Lung (tissue), 12 donors: Measurements from ENCODE around the gene PXT1. TPM values are rescaled to one million over a fixed set of nuclear protein-coding genes. Genes with fewer than 3 reads are reported as not detected.

Source experiments
- ATAC-seq: fragments of 200-7000 bp; cut with Tn5 transposase; one replicate; pipeline ENCODE4 v1.9.1; 2020; ENCODE audit warnings: moderate number of reproducible peaks; ENCODE audit not compliant: insufficient read depth, low FRiP score
- DNase-seq, 3 donors: peaks; one replicate each; pipeline ENCODE4 v3.0.0-alpha.2; 2013 to 2017
- H3K27ac ChIP-seq, 2 donors: one replicate each; pipeline ENCODE4 v1.5.1; 2013; ENCODE audit warnings: mild to moderate bottlenecking in 2 of 2, moderate library complexity in 2 of 2, control low read depth in 1 of 2, inconsistent platforms in 1 of 2, low read depth in 1 of 2, low read length in 1 of 2
- H3K27me3 ChIP-seq, 3 donors: one replicate each; pipeline ENCODE4 v1.5.1; 2013; ENCODE audit warnings: low read length in 2 of 3; ENCODE audit not compliant: control insufficient read depth in 3 of 3, insufficient read depth in 3 of 3
- H3K36me3 ChIP-seq, 4 donors: one replicate each; pipeline ENCODE4 v1.5.1; 2013; ENCODE audit warnings: low read length in 4 of 4, mild to moderate bottlenecking in 1 of 4, moderate library complexity in 1 of 4; ENCODE audit not compliant: control insufficient read depth in 4 of 4, insufficient read depth in 4 of 4
- H3K4me1 ChIP-seq, 5 donors: one replicate each; pipeline ENCODE4 v1.5.1; 2013; ENCODE audit warnings: low read length in 5 of 5, mild to moderate bottlenecking in 2 of 5, moderate library complexity in 1 of 5; ENCODE audit not compliant: control insufficient read depth in 5 of 5, insufficient read depth in 5 of 5
- H3K4me3 ChIP-seq: one replicate; pipeline ENCODE4 v1.5.1; 2013; ENCODE audit warnings: mild to moderate bottlenecking, control low read depth, moderate library complexity
- H3K9ac ChIP-seq, 2 donors: one replicate each; pipeline ENCODE4 v1.5.1; 2013; ENCODE audit warnings: low read length in 2 of 2, control low read depth in 1 of 2; ENCODE audit not compliant: insufficient read depth in 1 of 2
- H3K9me3 ChIP-seq, 4 donors: one replicate each; pipeline ENCODE4 v1.5.1; 2013; ENCODE audit warnings: low read length in 3 of 4, mild to moderate bottlenecking in 1 of 4, moderate library complexity in 1 of 4; ENCODE audit not compliant: control insufficient read depth in 4 of 4, insufficient read depth in 3 of 4
- WGBS, 2 donors: extraction: QIAGEN DNeasy Blood & Tissue Kit; methylation state at CpG; one replicate each; pipeline ENCODE4 v1.1.7; 2013; 5-methylcytosine and 5-hydroxymethylcytosine counted together
- polyA plus RNA-seq, 2 donors: library from polyadenylated mRNA; stranded (reverse); fragments of 200-250 nt; gene quantifications; one replicate each; pipeline ENCODE4 v1.2.1, GENCODE V29; 2013
- total RNA-seq, 2 donors: library from RNA; depleted of rRNA in 1 of 2; stranded (reverse); fragments of >200 nt in 1 of 2; gene quantifications; one replicate each; pipeline ENCODE4 v1.2.1, GENCODE V29; 2014 to 2021
- TF ChIP-seq, protein P1 (sequence below): IDR thresholded peaks from 2 replicates; pipeline ENCODE4 v1.5.1; 2012; ENCODE audit warnings: mild to moderate bottlenecking; ENCODE audit errors: control extremely low read depth, extremely low read depth
- donor health status: control.
- donor health status: control.
- donor health status: Bipolar disorder and iron deficiency.
- donor health status: healthy.
- donor health status: DM: yes; HTN: yes; CAD: no.

Gene PXT1
- total and polyA plus RNA-seq, 4 donors: 0.06 to 0.12 TPM; not detected in 2

DNA sequence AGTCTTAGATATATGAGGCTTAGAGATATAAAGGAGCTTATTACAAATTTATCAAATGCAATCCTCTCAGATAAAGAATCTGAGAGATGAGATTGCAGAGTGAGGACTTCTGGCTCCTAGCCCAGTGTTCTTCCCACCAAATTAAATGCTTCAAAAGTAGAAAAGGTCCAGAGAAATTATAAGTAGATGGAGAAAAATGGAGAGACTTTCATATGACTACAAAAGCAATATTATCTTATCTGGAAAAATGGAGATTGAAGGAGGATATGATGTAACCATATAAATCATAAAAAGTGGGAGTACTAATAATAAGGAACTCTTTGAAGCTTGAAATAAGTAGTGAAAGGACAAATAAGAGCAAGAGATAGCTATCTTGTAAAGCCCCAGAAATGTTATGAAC, 3.0 kb upstream of the PXT1 start:
- no peaks in the 10 kb centered on the region for H3K27me3 ChIP-seq
- H3K36me3 ChIP-seq: peaks cover 0 to 4% (median 3%) of the 10 kb centered on the region in 4 donors
- H3K9ac ChIP-seq: no peak overlapping the region
- ATAC-seq (no peak), DNase-seq (peak in 1 of 3 donors; percentile 11)
- peaks cover 0 to 31% (median 7%) of the 10 kb centered on the region in 5 donors for H3K4me1 ChIP-seq
- peaks cover 0 to 2% (median 0%) of the 10 kb centered on the region in 4 donors for H3K9me3 ChIP-seq
- H3K27ac ChIP-seq: no peak overlapping the region
- TF ChIP-seq, protein P1, sequence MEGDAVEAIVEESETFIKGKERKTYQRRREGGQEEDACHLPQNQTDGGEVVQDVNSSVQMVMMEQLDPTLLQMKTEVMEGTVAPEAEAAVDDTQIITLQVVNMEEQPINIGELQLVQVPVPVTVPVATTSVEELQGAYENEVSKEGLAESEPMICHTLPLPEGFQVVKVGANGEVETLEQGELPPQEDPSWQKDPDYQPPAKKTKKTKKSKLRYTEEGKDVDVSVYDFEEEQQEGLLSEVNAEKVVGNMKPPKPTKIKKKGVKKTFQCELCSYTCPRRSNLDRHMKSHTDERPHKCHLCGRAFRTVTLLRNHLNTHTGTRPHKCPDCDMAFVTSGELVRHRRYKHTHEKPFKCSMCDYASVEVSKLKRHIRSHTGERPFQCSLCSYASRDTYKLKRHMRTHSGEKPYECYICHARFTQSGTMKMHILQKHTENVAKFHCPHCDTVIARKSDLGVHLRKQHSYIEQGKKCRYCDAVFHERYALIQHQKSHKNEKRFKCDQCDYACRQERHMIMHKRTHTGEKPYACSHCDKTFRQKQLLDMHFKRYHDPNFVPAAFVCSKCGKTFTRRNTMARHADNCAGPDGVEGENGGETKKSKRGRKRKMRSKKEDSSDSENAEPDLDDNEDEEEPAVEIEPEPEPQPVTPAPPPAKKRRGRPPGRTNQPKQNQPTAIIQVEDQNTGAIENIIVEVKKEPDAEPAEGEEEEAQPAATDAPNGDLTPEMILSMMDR: no peak
- H3K4me3 ChIP-seq: no peak overlapping the region

DNA sequence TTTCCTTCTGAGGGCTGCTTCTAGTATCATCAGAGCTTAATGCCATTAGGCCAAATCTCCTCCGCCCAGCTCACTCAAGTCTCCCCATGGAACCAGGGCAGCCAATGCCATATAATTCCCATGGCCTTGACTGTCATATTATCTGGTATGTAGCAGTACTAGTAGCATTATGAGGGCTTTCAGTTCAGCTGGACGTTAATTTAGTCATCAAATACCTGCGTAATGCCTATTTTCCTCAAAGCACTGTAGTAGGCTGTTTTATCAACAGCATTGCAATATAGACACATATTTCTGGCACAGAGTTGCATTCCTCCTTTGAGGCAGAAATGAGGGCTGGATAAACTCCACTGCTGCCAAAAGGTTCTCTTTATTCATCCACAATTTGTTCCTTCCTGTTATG, 1.8 kb upstream of the PXT1 start:
- H3K9me3 ChIP-seq: peaks cover 0 to 1% (median 0%) of the 10 kb centered on the region in 4 donors
- peaks cover 0 to 31% (median 7%) of the 10 kb centered on the region in 5 donors for H3K4me1 ChIP-seq
- H3K9ac ChIP-seq: peak overlapping the region in 1 of 2 donors; percentile 92
- H3K27ac ChIP-seq: peak overlapping the region; percentile 79 to 96
- H3K27me3 ChIP-seq: no peaks in the 10 kb centered on the region
- H3K36me3 ChIP-seq: peaks cover 0 to 4% (median 3%) of the 10 kb centered on the region in 4 donors
- TF ChIP-seq, protein P1: no peak
- no peak for ATAC-seq
- peak; percentile 22 to 78 (median 71) for DNase-seq
- WGBS, 2 donors: 50 to 74% methylated on average over 3 of the region's 3 CpGs
- peak overlapping the region; percentile 7 for H3K4me3 ChIP-seq

DNA sequence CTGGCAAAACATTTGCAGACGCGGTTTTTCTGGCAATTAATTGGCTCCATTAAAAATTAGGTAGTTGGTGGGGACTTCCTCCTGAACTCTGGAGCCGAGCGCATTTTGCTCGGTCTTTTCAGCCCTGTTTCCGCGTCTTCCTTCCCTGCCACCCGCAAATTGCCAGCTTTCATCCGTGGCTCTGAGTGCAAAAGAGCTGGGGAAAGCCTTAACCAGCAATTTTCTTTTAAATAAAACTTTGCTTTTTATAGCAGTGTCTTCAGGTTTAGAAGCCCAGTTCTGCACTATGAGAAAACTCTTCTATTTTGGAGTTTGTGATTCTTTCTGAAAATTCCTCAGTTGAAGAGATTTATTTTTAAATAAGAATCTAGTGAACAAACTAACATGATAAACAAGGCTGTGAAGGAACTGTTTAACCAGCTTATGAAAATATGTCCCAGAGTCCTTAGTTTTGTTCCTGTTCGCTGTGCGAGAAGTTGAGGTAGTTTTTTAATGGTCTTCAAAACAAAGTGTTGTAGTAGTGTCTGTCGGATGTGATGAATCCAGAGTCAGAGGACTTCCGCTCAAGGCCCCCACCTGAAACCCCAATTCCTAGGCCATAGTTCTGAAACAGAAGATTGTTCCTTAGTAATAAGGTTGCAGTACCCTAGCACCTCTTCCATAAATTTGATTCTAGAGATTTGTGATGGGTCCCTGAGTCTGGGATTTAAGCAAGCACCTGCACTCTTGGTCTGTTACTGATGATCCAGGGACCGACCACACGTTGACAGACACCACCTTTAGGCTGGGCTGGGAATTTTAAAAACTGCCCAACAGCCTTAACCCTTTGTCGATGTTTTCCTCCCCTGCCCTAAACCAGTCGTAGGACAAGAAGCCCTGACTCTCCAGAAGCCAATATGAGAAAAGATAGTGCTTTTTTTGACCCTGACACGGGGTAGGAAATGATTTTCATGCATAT, 1.1 kb upstream of the PXT1 start:
- no peaks in the 10 kb centered on the region for H3K9me3 ChIP-seq
- H3K9ac ChIP-seq: peak overlapping the region; percentile 6 to 92
- H3K27me3 ChIP-seq: no peaks in the 10 kb centered on the region
- peaks cover 0 to 31% (median 7%) of the 10 kb centered on the region in 5 donors for H3K4me1 ChIP-seq
- H3K27ac ChIP-seq: peak overlapping the region; percentile 96 to 99
- H3K36me3 ChIP-seq: peaks cover 0 to 4% (median 0%) of the 10 kb centered on the region in 4 donors
- TF ChIP-seq, protein P1: no peak
- ATAC-seq (no peak), DNase-seq (peak in 2 of 3 donors; percentile 38 to 58)
- 3 to 4% methylated on average over 18 of the region's 18 CpGs for WGBS, 2 donors
- peak overlapping the region; percentile 95 for H3K4me3 ChIP-seq
